Memory B cell (primary cell): ENCODE results near the gene SH3RF3.

Experiments used
- ATAC-seq: fragments of 150-1000 bp; cut with Tn5 transposase; 2 replicates; pipeline ENCODE4 v1.10.0; 2021; ENCODE audit warnings: low read depth, mild to moderate bottlenecking, moderate library complexity
- DNase-seq, 2 donors: peaks; one replicate each; pipeline ENCODE4 v3.0.0; 2022; ENCODE audit warnings: low spot score in 2 of 2
- H3K27ac Mint-ChIP-seq: one replicate; pipeline ENCODE4 v1.8.0; 2022; ENCODE audit warnings: mild to moderate bottlenecking, moderate library complexity, mixed read lengths
- H3K27me3 Mint-ChIP-seq: one replicate; pipeline ENCODE4 v1.8.0; 2022; ENCODE audit warnings: mixed read lengths
- H3K36me3 Mint-ChIP-seq: one replicate; pipeline ENCODE4 v1.8.0; 2022; ENCODE audit warnings: mild to moderate bottlenecking, mixed read lengths
- H3K4me1 Mint-ChIP-seq: one replicate; pipeline ENCODE4 v1.8.0; 2022; ENCODE audit warnings: mixed read lengths
- H3K4me3 Mint-ChIP-seq: one replicate; pipeline ENCODE4 v1.8.0; 2022; ENCODE audit warnings: mild to moderate bottlenecking, moderate library complexity, mixed read lengths
- H3K9me3 Mint-ChIP-seq: one replicate; pipeline ENCODE4 v1.8.0; 2022; ENCODE audit warnings: mixed read lengths

Gene SH3RF3

GRCh38 chr2:109246616-109247015 is 117.6 kb downstream of the SH3RF3 start:
- DNase-seq, result no peak
- Mint-ChIP-seq H3K27me3 (no peaks in the 10 kb centered on the region), H3K4me1 (peaks cover 5% of the 10 kb centered on the region), H3K27ac (no peak overlapping the region), H3K36me3 (no peaks in the 10 kb centered on the region), H3K9me3 (no peaks in the 10 kb centered on the region), H3K4me3 (no peak overlapping the region)
- no peak for ATAC-seq

- H3K9me3 Mint-ChIP-seq, result no peaks in the 10 kb centered on the region
- H3K27me3 Mint-ChIP-seq, result no peaks in the 10 kb centered on the region
- no peaks in the 10 kb centered on the region for H3K36me3 Mint-ChIP-seq
- H3K4me1 Mint-ChIP-seq, result peaks cover 5% of the 10 kb centered on the region
- H3K27ac Mint-ChIP-seq, result no peak overlapping the region
- DNase-seq, result no peak
- no peak overlapping the region for H3K4me3 Mint-ChIP-seq
- no peak for ATAC-seq
Measured at GRCh38 chr2:109247340-109247739, 118.3 kb downstream of the SH3RF3 start.

GRCh38 chr2:109247812-109248211 is 118.8 kb downstream of the SH3RF3 start:
- DNase-seq (no peak), ATAC-seq (no peak)
- Mint-ChIP-seq H3K4me1 (peaks cover 5% of the 10 kb centered on the region), H3K27ac (no peak overlapping the region), H3K27me3 (no peaks in the 10 kb centered on the region), H3K9me3 (no peaks in the 10 kb centered on the region), H3K36me3 (no peaks in the 10 kb centered on the region), H3K4me3 (no peak overlapping the region)

GRCh38 chr2:109248590-109248989 is 119.6 kb downstream of the SH3RF3 start:
- Mint-ChIP-seq H3K36me3 (no peaks in the 10 kb centered on the region), H3K4me3 (no peak overlapping the region), H3K27ac (no peak overlapping the region), H3K9me3 (no peaks in the 10 kb centered on the region), H3K4me1 (peaks cover 5% of the 10 kb centered on the region), H3K27me3 (no peaks in the 10 kb centered on the region)
- DNase-seq, result no peak
- no peak for ATAC-seq

GRCh38 chr2:109253217-109253616 is 124.2 kb downstream of the SH3RF3 start:
- ATAC-seq (no peak), DNase-seq (no peak)
- Mint-ChIP-seq H3K4me3 (no peak overlapping the region), H3K27me3 (no peaks in the 10 kb centered on the region), H3K9me3 (no peaks in the 10 kb centered on the region), H3K27ac (no peak overlapping the region), H3K36me3 (no peaks in the 10 kb centered on the region), H3K4me1 (peaks cover 30% of the 10 kb centered on the region)

GRCh38 chr2:109254174-109254904 is 125.3 kb downstream of the SH3RF3 start:
- Mint-ChIP-seq H3K4me1 (peaks cover 30% of the 10 kb centered on the region), H3K27ac (peak overlapping the region; percentile 85), H3K4me3 (no peak overlapping the region), H3K27me3 (no peaks in the 10 kb centered on the region), H3K9me3 (no peaks in the 10 kb centered on the region), H3K36me3 (no peaks in the 10 kb centered on the region)
- peak in 1 of 2 donors; percentile 6 for DNase-seq
- peak; percentile 88 for ATAC-seq

- DNase-seq (peak in 1 of 2 donors; percentile 11), ATAC-seq (peak; percentile 52)
- Mint-ChIP-seq H3K4me1 (peaks cover 30% of the 10 kb centered on the region), H3K9me3 (no peaks in the 10 kb centered on the region), H3K27me3 (no peaks in the 10 kb centered on the region), H3K27ac (peak overlapping the region; percentile 85), H3K4me3 (peak overlapping the region; percentile 54), H3K36me3 (no peaks in the 10 kb centered on the region)
Measured at GRCh38 chr2:109255654-109256053, 126.6 kb downstream of the SH3RF3 start.

GRCh38 chr2:109256111-109256510 is 127.1 kb downstream of the SH3RF3 start:
- ATAC-seq, result no peak
- H3K27me3 Mint-ChIP-seq, result no peaks in the 10 kb centered on the region
- DNase-seq, result no peak
- H3K27ac Mint-ChIP-seq, result peak overlapping the region; percentile 85
- H3K36me3 Mint-ChIP-seq, result no peaks in the 10 kb centered on the region
- peaks cover 30% of the 10 kb centered on the region for H3K4me1 Mint-ChIP-seq
- no peaks in the 10 kb centered on the region for H3K9me3 Mint-ChIP-seq
- peak overlapping the region; percentile 54 for H3K4me3 Mint-ChIP-seq

GRCh38 chr2:109256921-109257320 is 127.9 kb downstream of the SH3RF3 start:
- Mint-ChIP-seq H3K4me1 (peaks cover 30% of the 10 kb centered on the region), H3K9me3 (no peaks in the 10 kb centered on the region), H3K27me3 (no peaks in the 10 kb centered on the region), H3K27ac (peak overlapping the region; percentile 42), H3K4me3 (no peak overlapping the region), H3K36me3 (no peaks in the 10 kb centered on the region)
- DNase-seq (no peak), ATAC-seq (no peak)

GRCh38 chr2:109257653-109258052 is 128.6 kb downstream of the SH3RF3 start:
- no peaks in the 10 kb centered on the region for H3K27me3 Mint-ChIP-seq
- ATAC-seq (no peak), DNase-seq (no peak)
- H3K4me3 Mint-ChIP-seq, result no peak overlapping the region
- H3K36me3 Mint-ChIP-seq, result no peaks in the 10 kb centered on the region
- H3K4me1 Mint-ChIP-seq, result peaks cover 30% of the 10 kb centered on the region
- H3K9me3 Mint-ChIP-seq, result no peaks in the 10 kb centered on the region
- H3K27ac Mint-ChIP-seq, result no peak overlapping the region

- no peaks in the 10 kb centered on the region for H3K27me3 Mint-ChIP-seq
- H3K27ac Mint-ChIP-seq, result no peak overlapping the region
- H3K9me3 Mint-ChIP-seq, result no peaks in the 10 kb centered on the region
- H3K36me3 Mint-ChIP-seq, result no peaks in the 10 kb centered on the region
- peaks cover 30% of the 10 kb centered on the region for H3K4me1 Mint-ChIP-seq
- no peak for DNase-seq
- no peak overlapping the region for H3K4me3 Mint-ChIP-seq
- ATAC-seq, result no peak
Measured at GRCh38 chr2:109258376-109258775, 129.4 kb downstream of the SH3RF3 start.

GRCh38 chr2:109258905-109259540 is 130.0 kb downstream of the SH3RF3 start:
- Mint-ChIP-seq H3K27me3 (no peaks in the 10 kb centered on the region), H3K27ac (no peak overlapping the region), H3K36me3 (no peaks in the 10 kb centered on the region), H3K4me1 (peaks cover 29% of the 10 kb centered on the region), H3K4me3 (no peak overlapping the region), H3K9me3 (no peaks in the 10 kb centered on the region)
- no peak for DNase-seq
- no peak for ATAC-seq

- Mint-ChIP-seq H3K4me1 (peaks cover 24% of the 10 kb centered on the region), H3K27me3 (peaks cover 2% of the 10 kb centered on the region), H3K4me3 (no peak overlapping the region), H3K27ac (no peak overlapping the region), H3K9me3 (no peaks in the 10 kb centered on the region), H3K36me3 (no peaks in the 10 kb centered on the region)
- ATAC-seq (no peak), DNase-seq (no peak)
Measured at GRCh38 chr2:109259671-109260070, 130.7 kb downstream of the SH3RF3 start.

GRCh38 chr2:109260116-109260855 is 131.3 kb downstream of the SH3RF3 start:
- no peak overlapping the region for H3K4me3 Mint-ChIP-seq
- no peak for ATAC-seq
- DNase-seq, result no peak
- H3K9me3 Mint-ChIP-seq, result no peaks in the 10 kb centered on the region
- peaks cover 18% of the 10 kb centered on the region for H3K4me1 Mint-ChIP-seq
- peaks cover 2% of the 10 kb centered on the region for H3K27me3 Mint-ChIP-seq
- no peaks in the 10 kb centered on the region for H3K36me3 Mint-ChIP-seq
- no peak overlapping the region for H3K27ac Mint-ChIP-seq
